H9 (cell line): ENCODE data around the gene EXOC3L4. TPM values are rescaled to one million over a fixed set of nuclear protein-coding genes. Genes with fewer than 3 reads are reported as not detected.

ENCODE experiments used
- DNase-seq: peaks from one replicate; pipeline ENCODE4 v3.0.0-alpha.2; 2017
- H2AFZ ChIP-seq: one replicate; pipeline ENCODE4 v1.6.1; 2013; ENCODE audit warnings: mild to moderate bottlenecking, low read length, control low read depth, moderate library complexity
- H2AK5ac ChIP-seq: 2 replicates; pipeline ENCODE4 v1.6.1; 2013; ENCODE audit warnings: low read length, control low read depth, mixed read lengths; ENCODE audit not compliant: insufficient read length
- H2BK120ac ChIP-seq: one replicate; pipeline ENCODE4 v1.6.1; 2013; ENCODE audit warnings: low read depth, mild to moderate bottlenecking, low read length, control low read depth, inconsistent platforms; ENCODE audit not compliant: poor library complexity, severe bottlenecking
- H2BK12ac ChIP-seq: 2 replicates; pipeline ENCODE4 v1.6.1; 2013; ENCODE audit warnings: low read length, control low read depth, mixed read lengths, low read depth; ENCODE audit not compliant: insufficient read length
- H2BK15ac ChIP-seq: 2 replicates; pipeline ENCODE4 v1.6.1; 2013; ENCODE audit warnings: low read depth, low read length, control low read depth
- H2BK20ac ChIP-seq: one replicate; pipeline ENCODE4 v1.6.1; 2013; ENCODE audit warnings: low read depth, mild to moderate bottlenecking, low read length, control low read depth, inconsistent platforms; ENCODE audit not compliant: poor library complexity, severe bottlenecking
- H2BK5ac ChIP-seq: 2 replicates; pipeline ENCODE4 v1.6.1; 2013; ENCODE audit warnings: low read length, control low read depth, mixed read lengths; ENCODE audit not compliant: insufficient read length
- H3K14ac ChIP-seq: 2 replicates; pipeline ENCODE4 v1.6.1; 2013; ENCODE audit warnings: low read length, control low read depth; ENCODE audit not compliant: insufficient read depth
- H3K18ac ChIP-seq: 2 replicates; pipeline ENCODE4 v1.6.1; 2013; ENCODE audit warnings: low read depth, mild to moderate bottlenecking, mixed read lengths, low read length, control low read depth; ENCODE audit not compliant: insufficient read length
- H3K23ac ChIP-seq: 2 replicates; pipeline ENCODE4 v1.6.1; 2013; ENCODE audit warnings: low read length, control low read depth, mixed read lengths, low read depth; ENCODE audit not compliant: insufficient read length
- H3K23me2 ChIP-seq: 2 replicates; pipeline ENCODE4 v1.6.1; 2013; ENCODE audit warnings: low read depth, mild to moderate bottlenecking, mixed read lengths, low read length, control low read depth; ENCODE audit not compliant: insufficient read length, poor library complexity, severe bottlenecking
- H3K27ac ChIP-seq: 2 replicates; pipeline ENCODE4 v1.5.1; 2013; ENCODE audit warnings: low read length, control low read depth, mixed read lengths, low read depth; ENCODE audit not compliant: insufficient read length
- H3K27me3 ChIP-seq: 2 replicates; pipeline ENCODE4 v1.6.1; 2013; ENCODE audit warnings: low read length, control low read depth, inconsistent platforms; ENCODE audit not compliant: insufficient read depth
- H3K4ac ChIP-seq: 2 replicates; pipeline ENCODE4 v1.6.1; 2013; ENCODE audit warnings: low read depth, mild to moderate bottlenecking, control low read depth, inconsistent platforms, low read length, moderate library complexity
- H3K4me1 ChIP-seq: 2 replicates; pipeline ENCODE4 v1.6.1; 2013; ENCODE audit warnings: low read length, control low read depth, inconsistent platforms; ENCODE audit not compliant: insufficient read depth
- H3K4me2 ChIP-seq: 2 replicates; pipeline ENCODE4 v1.6.1; 2013; ENCODE audit warnings: low read length, control low read depth, mixed read lengths; ENCODE audit not compliant: insufficient read length, insufficient read depth
- H3K56ac ChIP-seq: 2 replicates; pipeline ENCODE4 v1.6.1; 2013; ENCODE audit warnings: low read depth, mild to moderate bottlenecking, mixed read lengths, low read length, control low read depth; ENCODE audit not compliant: insufficient read length
- H3K79me1 ChIP-seq: 2 replicates; pipeline ENCODE4 v1.6.1; 2013; ENCODE audit warnings: low read depth, mild to moderate bottlenecking, moderate library complexity, low read length, control low read depth, inconsistent platforms; ENCODE audit not compliant: insufficient read depth, poor library complexity, severe bottlenecking
- H3K79me2 ChIP-seq: 2 replicates; pipeline ENCODE4 v1.6.1; 2013; ENCODE audit warnings: low read length, control low read depth, inconsistent platforms; ENCODE audit not compliant: insufficient read depth
- H3K9ac ChIP-seq: 2 replicates; pipeline ENCODE4 v1.6.1; 2013; ENCODE audit warnings: low read length, control low read depth, mixed read lengths; ENCODE audit not compliant: insufficient read length; ENCODE audit errors: extremely low read depth
- H3K9me3 ChIP-seq: one replicate; pipeline ENCODE4 v1.6.1; 2013; ENCODE audit warnings: low read depth, low read length, inconsistent platforms; ENCODE audit not compliant: control insufficient read depth
- H3T11ph ChIP-seq: one replicate; pipeline ENCODE4 v1.6.1; 2013; ENCODE audit warnings: mild to moderate bottlenecking, low read length, control low read depth, inconsistent platforms
- H4K20me1 ChIP-seq: one replicate; pipeline ENCODE4 v1.6.1; 2013; ENCODE audit not compliant: control insufficient read depth, insufficient read length, insufficient read depth
- H4K5ac ChIP-seq: 2 replicates; pipeline ENCODE4 v1.6.1; 2013; ENCODE audit warnings: low read depth, mild to moderate bottlenecking, mixed read lengths, low read length, control low read depth; ENCODE audit not compliant: insufficient read length
- H4K8ac ChIP-seq: replicated peaks from 2 replicates; pipeline ENCODE4 v1.6.1; 2013; ENCODE audit warnings: low read length, control low read depth, mixed read lengths, low read depth; ENCODE audit not compliant: insufficient read length
- H4K91ac ChIP-seq: 2 replicates; pipeline ENCODE4 v1.6.1; 2013; ENCODE audit warnings: low read depth, mild to moderate bottlenecking, moderate library complexity, mixed read lengths, low read length, control low read depth; ENCODE audit not compliant: insufficient read length
- H3K27ac Mint-ChIP-seq, 3 experiments: 2 replicates in 2 of 3; 3 replicates in 1 of 3; pipeline ENCODE4 v1.8.0; 2020 to 2021; ENCODE audit warnings: mixed read lengths in 3 of 3, mild to moderate bottlenecking in 1 of 3, moderate library complexity in 1 of 3
- H3K27me3 Mint-ChIP-seq: 2 replicates; pipeline ENCODE4 v1.8.0; 2021; ENCODE audit warnings: low read depth, mild to moderate bottlenecking, moderate library complexity, mixed read lengths
- H3K36me3 Mint-ChIP-seq, 3 experiments: 2 replicates in 2 of 3; 3 replicates in 1 of 3; pipeline ENCODE4 v1.8.0; 2020 to 2021; ENCODE audit warnings: low read depth in 3 of 3, mixed read lengths in 3 of 3; ENCODE audit not compliant: insufficient read depth in 1 of 3
- H3K4me1 Mint-ChIP-seq, 2 experiments: 2 replicates each; pipeline ENCODE4 v1.8.0; 2020; ENCODE audit warnings: mixed read lengths in 2 of 2
- H3K4me3 Mint-ChIP-seq, 2 experiments: 2 replicates in 1 of 2; 3 replicates in 1 of 2; pipeline ENCODE4 v1.8.0; 2020 to 2021; ENCODE audit warnings: mild to moderate bottlenecking in 2 of 2, mixed read lengths in 2 of 2, moderate library complexity in 1 of 2
- H3K9me3 Mint-ChIP-seq, 2 experiments: 2 replicates in 1 of 2; 3 replicates in 1 of 2; pipeline ENCODE4 v1.8.0; 2020; ENCODE audit warnings: mild to moderate bottlenecking in 2 of 2, mixed read lengths in 2 of 2, moderate library complexity in 1 of 2
- WGBS: extraction: QIAGEN DNeasy Blood & Tissue Kit; methylation state at CpG from one replicate; pipeline ENCODE4 v1.1.7; 2013; ENCODE audit warnings: missing lambda C conversion rate, low lambda C conversion rate, mixed read lengths; ENCODE audit not compliant: insufficient read length; ENCODE audit errors: extremely low coverage; 5-methylcytosine and 5-hydroxymethylcytosine counted together
- total RNA-seq: library from RNA; stranded (reverse); gene quantifications from 2 replicates; pipeline ENCODE4 v1.2.1, GENCODE V29; 2021
- TF ChIP-seq, protein P1 (sequence below): fragments of 200-600 bp; sonication (generic); conservative IDR thresholded peaks from 3 replicates; pipeline ENCODE4 v1.8.0; 2021; ENCODE audit warnings: antibody characterized with exemption, mild to moderate bottlenecking

Gene EXOC3L4
- total RNA-seq, 1 experiment from 2014 or later = 0.42 TPM

DNA sequence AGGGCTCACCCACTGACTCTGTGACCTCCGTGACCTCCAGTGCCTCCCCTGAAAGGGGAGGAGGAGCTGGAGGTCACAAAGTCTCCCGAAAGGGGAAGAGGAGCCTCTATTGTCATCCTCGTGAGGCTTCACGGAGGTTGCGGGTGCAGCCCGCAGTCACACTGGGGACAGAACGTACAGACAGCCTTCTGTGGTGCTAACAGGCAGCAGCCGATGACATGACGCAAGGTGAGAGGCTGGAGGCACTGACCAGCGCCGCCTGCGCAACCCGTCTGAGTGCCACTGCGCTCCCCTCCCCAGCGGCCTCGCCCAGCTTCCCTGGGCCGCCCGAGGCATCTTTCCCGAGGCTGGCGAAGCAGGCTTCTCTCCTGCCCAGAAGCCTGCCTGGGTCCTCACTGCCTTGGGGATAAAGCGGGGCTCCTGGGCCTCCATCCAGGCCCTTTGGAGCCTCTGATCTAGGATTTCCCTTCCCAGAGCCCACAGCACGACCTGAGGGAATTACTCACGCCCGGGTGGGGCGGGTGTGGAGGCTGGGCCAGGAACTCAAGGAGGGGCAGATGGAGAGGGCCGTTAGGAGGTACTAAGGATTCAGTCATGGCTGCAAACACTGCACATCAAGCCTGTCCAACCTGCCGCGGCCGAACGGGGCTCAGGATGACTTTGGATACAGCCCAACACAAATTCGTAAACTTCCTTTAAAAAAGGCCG, 22.8 kb upstream of the EXOC3L4 start:
- Histone ChIP-seq H2AFZ (no peak overlapping the region), H2BK20ac (no peak overlapping the region), H4K8ac (no peak overlapping the region), H4K20me1 (no peaks in the 10 kb centered on the region), H3K79me1 (no peaks in the 10 kb centered on the region), H3K9me3 (no peaks in the 10 kb centered on the region), H3K4me2 (no peak overlapping the region), H3T11ph (no peak overlapping the region), H3K79me2 (no peaks in the 10 kb centered on the region), H2BK12ac (no peak overlapping the region), H3K23ac (no peak overlapping the region), H3K14ac (no peak overlapping the region; the same call in 1 of the 2 replicates), H4K91ac (no peak overlapping the region), H3K23me2 (no peaks in the 10 kb centered on the region), H3K56ac (no peak overlapping the region), H2BK15ac (no peak overlapping the region), H2AK5ac (no peak overlapping the region), H3K27ac (no peak overlapping the region), H3K18ac (no peak overlapping the region), H2BK120ac (no peak overlapping the region), H3K4me1 (no peaks in the 10 kb centered on the region), H3K4ac (no peak overlapping the region), H2BK5ac (no peak overlapping the region), H3K9ac (no peak overlapping the region), H4K5ac (no peak overlapping the region), H3K27me3 (no peaks in the 10 kb centered on the region; the same call in 1 of the 2 replicates)
- DNase-seq = no peak
- Mint-ChIP-seq H3K4me3 (no peak overlapping the region), H3K27ac (no peak overlapping the region), H3K9me3 (no peaks in the 10 kb centered on the region; a peak in 1 of 5 replicates), H3K36me3 (no peaks in the 10 kb centered on the region), H3K4me1 (no peaks in the 10 kb centered on the region), H3K27me3 (peaks cover 13% of the 10 kb centered on the region)
- no CpG with 5 or more reads among the region's 32 CpGs for WGBS
- TF ChIP-seq, protein P1, sequence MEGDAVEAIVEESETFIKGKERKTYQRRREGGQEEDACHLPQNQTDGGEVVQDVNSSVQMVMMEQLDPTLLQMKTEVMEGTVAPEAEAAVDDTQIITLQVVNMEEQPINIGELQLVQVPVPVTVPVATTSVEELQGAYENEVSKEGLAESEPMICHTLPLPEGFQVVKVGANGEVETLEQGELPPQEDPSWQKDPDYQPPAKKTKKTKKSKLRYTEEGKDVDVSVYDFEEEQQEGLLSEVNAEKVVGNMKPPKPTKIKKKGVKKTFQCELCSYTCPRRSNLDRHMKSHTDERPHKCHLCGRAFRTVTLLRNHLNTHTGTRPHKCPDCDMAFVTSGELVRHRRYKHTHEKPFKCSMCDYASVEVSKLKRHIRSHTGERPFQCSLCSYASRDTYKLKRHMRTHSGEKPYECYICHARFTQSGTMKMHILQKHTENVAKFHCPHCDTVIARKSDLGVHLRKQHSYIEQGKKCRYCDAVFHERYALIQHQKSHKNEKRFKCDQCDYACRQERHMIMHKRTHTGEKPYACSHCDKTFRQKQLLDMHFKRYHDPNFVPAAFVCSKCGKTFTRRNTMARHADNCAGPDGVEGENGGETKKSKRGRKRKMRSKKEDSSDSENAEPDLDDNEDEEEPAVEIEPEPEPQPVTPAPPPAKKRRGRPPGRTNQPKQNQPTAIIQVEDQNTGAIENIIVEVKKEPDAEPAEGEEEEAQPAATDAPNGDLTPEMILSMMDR = no peak
